Astrocyte (in vitro differentiated cells and primary cell): ENCODE data around the gene CDCA4. TPM values are rescaled to one million over a fixed set of nuclear protein-coding genes. Genes with fewer than 3 reads are reported as not detected.

Source experiments
- DNase-seq: peaks from one replicate; pipeline ENCODE4 v3.0.0-alpha.2; 2010; ENCODE audit warnings: low read depth
- FAIRE-seq: peaks from 2 replicates; lab custom pipeline; 2011; peaks lifted over from hg19 to GRCh38; lab: Jason Lieb, UNC
- H2AFZ ChIP-seq: 2 replicates; pipeline ENCODE4 v1.6.0; 2012; ENCODE audit warnings: low read depth, low read length, inconsistent platforms
- H3K27ac ChIP-seq: 2 replicates; pipeline ENCODE4 v1.5.1; 2011; ENCODE audit warnings: low read depth, low read length, inconsistent platforms
- H3K27me3 ChIP-seq: 2 replicates; pipeline ENCODE4 v1.6.0; 2011; ENCODE audit warnings: low read length, inconsistent platforms; ENCODE audit not compliant: insufficient read depth
- H3K36me3 ChIP-seq: 2 replicates; pipeline ENCODE4 v1.5.1; 2011; ENCODE audit warnings: low read length, inconsistent platforms; ENCODE audit not compliant: insufficient read depth
- H3K4me1 ChIP-seq: 2 replicates; pipeline ENCODE4 v1.5.1; 2011; ENCODE audit warnings: low read length, inconsistent platforms; ENCODE audit not compliant: insufficient read depth
- H3K4me2 ChIP-seq: 2 replicates; pipeline ENCODE4 v1.6.0; 2012; ENCODE audit warnings: low read length, inconsistent platforms
- H3K4me3 ChIP-seq: 2 replicates; pipeline ENCODE4 v1.5.1; 2011; ENCODE audit warnings: low read depth, mild to moderate bottlenecking, low read length, inconsistent platforms; ENCODE audit not compliant: insufficient read depth
- H3K79me2 ChIP-seq: 2 replicates; pipeline ENCODE4 v1.6.0; 2012; ENCODE audit warnings: mild to moderate bottlenecking, low read length, inconsistent platforms; ENCODE audit not compliant: insufficient read depth
- H3K9ac ChIP-seq: 2 replicates; pipeline ENCODE4 v1.6.0; 2012; ENCODE audit warnings: mild to moderate bottlenecking, low read length, inconsistent platforms
- H3K9me3 ChIP-seq: 2 replicates; pipeline ENCODE4 v1.5.1; 2012; ENCODE audit warnings: low read depth, mild to moderate bottlenecking, low read length, inconsistent platforms; ENCODE audit not compliant: insufficient read depth
- H4K20me1 ChIP-seq: 2 replicates; pipeline ENCODE4 v1.6.0; 2012; ENCODE audit warnings: low read length, inconsistent platforms; ENCODE audit not compliant: insufficient read depth
- H3K27ac Mint-ChIP-seq: one replicate; pipeline ENCODE4 v1.8.0; 2021; ENCODE audit warnings: mild to moderate bottlenecking, mixed read lengths; ENCODE audit not compliant: unreplicated experiment
- H3K27me3 Mint-ChIP-seq: one replicate; pipeline ENCODE4 v1.8.0; 2021; ENCODE audit warnings: low read depth, mixed read lengths; ENCODE audit not compliant: unreplicated experiment
- H3K36me3 Mint-ChIP-seq: one replicate; pipeline ENCODE4 v1.8.0; 2021; ENCODE audit warnings: low read depth, mixed read lengths; ENCODE audit not compliant: unreplicated experiment
- H3K4me1 Mint-ChIP-seq: one replicate; pipeline ENCODE4 v1.8.0; 2021; ENCODE audit warnings: low read depth, mixed read lengths; ENCODE audit not compliant: unreplicated experiment
- H3K4me3 Mint-ChIP-seq: one replicate; pipeline ENCODE4 v1.8.0; 2021; ENCODE audit warnings: mild to moderate bottlenecking, moderate library complexity, mixed read lengths; ENCODE audit not compliant: unreplicated experiment
- H3K9me3 Mint-ChIP-seq: one replicate; pipeline ENCODE4 v1.8.0; 2021; ENCODE audit warnings: mild to moderate bottlenecking, mixed read lengths; ENCODE audit not compliant: unreplicated experiment
- CTCF ChIP-seq: IDR thresholded peaks from 2 replicates; pipeline ENCODE4 v1.5.1; 2011; ENCODE audit warnings: low read depth, mild to moderate bottlenecking, inconsistent platforms, low read length, moderate library complexity; ENCODE audit not compliant: insufficient read depth
- EZH2 ChIP-seq: IDR thresholded peaks from 2 replicates; pipeline ENCODE4 v1.6.1; 2012; ENCODE audit warnings: mild to moderate bottlenecking, low read length, inconsistent platforms; ENCODE audit not compliant: insufficient read depth
- total RNA-seq: library from RNA; stranded (reverse); gene quantifications from 2 replicates; pipeline ENCODE4 v1.2.1, GENCODE V29; 2021

Gene CDCA4
- total RNA-seq, 1 donor from 2014 or later = 11.3 TPM

- Histone ChIP-seq H3K4me1 (no peaks in the 10 kb centered on the region), H3K36me3 (no peaks in the 10 kb centered on the region), H3K27ac (no peak overlapping the region), H4K20me1 (peaks cover 20% of the 10 kb centered on the region), H3K27me3 (peaks cover 3% of the 10 kb centered on the region), H2AFZ (no peak overlapping the region), H3K4me2 (no peak overlapping the region), H3K9ac (no peak overlapping the region), H3K79me2 (no peaks in the 10 kb centered on the region), H3K9me3 (no peaks in the 10 kb centered on the region), H3K4me3 (no peak overlapping the region)
- peaks cover 2% of the 10 kb centered on the region for H3K36me3 Mint-ChIP-seq
- TF ChIP-seq EZH2 = no peak
- no peak for TF ChIP-seq CTCF
- DNase-seq (no peak), FAIRE-seq (no peak)
- H3K27me3 Mint-ChIP-seq = peaks cover 16% of the 10 kb centered on the region
- H3K4me1 Mint-ChIP-seq = peaks cover 6% of the 10 kb centered on the region
- H3K27ac Mint-ChIP-seq = no peak overlapping the region
- H3K9me3 Mint-ChIP-seq = peaks cover under 1% of the 10 kb centered on the region
- H3K4me3 Mint-ChIP-seq = no peak overlapping the region
Measured at GRCh38 chr14:105056303-105056831, 35.5 kb upstream of the CDCA4 start.

GRCh38 chr14:105055736-105056302 is 34.9 kb upstream of the CDCA4 start:
- H3K36me3 Mint-ChIP-seq = peaks cover 7% of the 10 kb centered on the region
- peaks cover 6% of the 10 kb centered on the region for H3K4me1 Mint-ChIP-seq
- Histone ChIP-seq H3K4me3 (no peak overlapping the region), H2AFZ (no peak overlapping the region), H3K4me2 (no peak overlapping the region), H3K36me3 (no peaks in the 10 kb centered on the region), H4K20me1 (peaks cover 25% of the 10 kb centered on the region), H3K27ac (no peak overlapping the region), H3K79me2 (peaks cover 3% of the 10 kb centered on the region), H3K9ac (no peak overlapping the region), H3K4me1 (no peaks in the 10 kb centered on the region), H3K9me3 (no peaks in the 10 kb centered on the region), H3K27me3 (peaks cover 3% of the 10 kb centered on the region)
- no peak overlapping the region for H3K27ac Mint-ChIP-seq
- H3K27me3 Mint-ChIP-seq = peaks cover 21% of the 10 kb centered on the region
- H3K9me3 Mint-ChIP-seq = peaks cover 4% of the 10 kb centered on the region
- TF ChIP-seq CTCF (no peak), EZH2 (no peak)
- H3K4me3 Mint-ChIP-seq = no peak overlapping the region
- no peak for DNase-seq
- no peak for FAIRE-seq

GRCh38 chr14:105055334-105055733 is 34.5 kb upstream of the CDCA4 start:
- Mint-ChIP-seq H3K4me3 (no peak overlapping the region), H3K27me3 (peaks cover 21% of the 10 kb centered on the region), H3K4me1 (peaks cover 6% of the 10 kb centered on the region), H3K9me3 (peaks cover 4% of the 10 kb centered on the region), H3K27ac (no peak overlapping the region), H3K36me3 (peaks cover 7% of the 10 kb centered on the region)
- no peak overlapping the region for H3K4me3 ChIP-seq
- H3K9me3 ChIP-seq = no peaks in the 10 kb centered on the region
- no peak overlapping the region for H3K4me2 ChIP-seq
- H3K27me3 ChIP-seq = peaks cover 3% of the 10 kb centered on the region
- peaks cover 8% of the 10 kb centered on the region for H3K79me2 ChIP-seq
- TF ChIP-seq EZH2 = no peak
- no peak for TF ChIP-seq CTCF
- no peak for DNase-seq
- H2AFZ ChIP-seq = no peak overlapping the region
- no peak overlapping the region for H3K27ac ChIP-seq
- peaks cover 28% of the 10 kb centered on the region for H4K20me1 ChIP-seq
- H3K36me3 ChIP-seq = no peaks in the 10 kb centered on the region
- no peaks in the 10 kb centered on the region for H3K4me1 ChIP-seq
- no peak for FAIRE-seq
- no peak overlapping the region for H3K9ac ChIP-seq
